Measurements from ENCODE around the gene CBX8.

GRCh38 chr17:79752175-79752574, 44.7 kb downstream of the CBX8 start:
- TF ChIP-seq, protein P1, sequence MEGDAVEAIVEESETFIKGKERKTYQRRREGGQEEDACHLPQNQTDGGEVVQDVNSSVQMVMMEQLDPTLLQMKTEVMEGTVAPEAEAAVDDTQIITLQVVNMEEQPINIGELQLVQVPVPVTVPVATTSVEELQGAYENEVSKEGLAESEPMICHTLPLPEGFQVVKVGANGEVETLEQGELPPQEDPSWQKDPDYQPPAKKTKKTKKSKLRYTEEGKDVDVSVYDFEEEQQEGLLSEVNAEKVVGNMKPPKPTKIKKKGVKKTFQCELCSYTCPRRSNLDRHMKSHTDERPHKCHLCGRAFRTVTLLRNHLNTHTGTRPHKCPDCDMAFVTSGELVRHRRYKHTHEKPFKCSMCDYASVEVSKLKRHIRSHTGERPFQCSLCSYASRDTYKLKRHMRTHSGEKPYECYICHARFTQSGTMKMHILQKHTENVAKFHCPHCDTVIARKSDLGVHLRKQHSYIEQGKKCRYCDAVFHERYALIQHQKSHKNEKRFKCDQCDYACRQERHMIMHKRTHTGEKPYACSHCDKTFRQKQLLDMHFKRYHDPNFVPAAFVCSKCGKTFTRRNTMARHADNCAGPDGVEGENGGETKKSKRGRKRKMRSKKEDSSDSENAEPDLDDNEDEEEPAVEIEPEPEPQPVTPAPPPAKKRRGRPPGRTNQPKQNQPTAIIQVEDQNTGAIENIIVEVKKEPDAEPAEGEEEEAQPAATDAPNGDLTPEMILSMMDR (IDR thresholded peaks at IDR 0.05; ENCODE audit: low read depth, low read length, poor library complexity, severe bottlenecking): no peak
- no peak for TF ChIP-seq EZH2phosphoT487 (IDR thresholded peaks at IDR 0.05; ENCODE audit: borderline replicate concordance, low read length)
